OCI-LY1 (cell line): ENCODE data around the gene TTC3.

Source experiments
- EZH2 ChIP-seq: fragments of 200-600 bp; sonication (generic), shearing (Covaris generic); IDR thresholded peaks from 2 replicates; pipeline ENCODE4 v1.8.0; 2017; ENCODE audit warnings: borderline replicate concordance, mixed run types, mild to moderate bottlenecking, antibody characterized with exemption, low read length, moderate library complexity, mixed read lengths
- TF ChIP-seq, protein P1 (sequence below): fragments of 200-600 bp; sonication (generic), shearing (Covaris generic); IDR thresholded peaks from 2 replicates; pipeline ENCODE4 v1.5.1; 2017; ENCODE audit warnings: mild to moderate bottlenecking, antibody characterized with exemption, low read length, moderate library complexity, mixed read lengths

DNA sequence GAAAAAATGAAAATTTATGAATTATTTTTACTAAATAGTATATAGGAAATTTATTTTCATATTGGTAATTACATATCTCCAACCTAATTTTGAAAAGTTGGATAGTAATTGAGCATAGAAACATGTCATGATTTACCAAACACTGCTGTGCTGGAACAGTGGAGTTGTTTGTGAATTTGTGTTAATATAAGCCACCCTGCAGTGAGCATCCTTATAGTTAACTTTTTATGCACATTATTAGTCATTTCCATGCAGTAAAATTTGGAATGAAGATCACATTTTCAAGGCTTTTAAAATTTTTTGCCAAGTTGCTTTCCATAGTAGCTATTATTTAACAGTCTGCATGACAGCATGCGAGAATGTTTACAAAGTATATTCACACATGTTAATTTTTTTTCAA is 115.8 kb downstream of the TTC3 start:
- TF ChIP-seq, protein P1, sequence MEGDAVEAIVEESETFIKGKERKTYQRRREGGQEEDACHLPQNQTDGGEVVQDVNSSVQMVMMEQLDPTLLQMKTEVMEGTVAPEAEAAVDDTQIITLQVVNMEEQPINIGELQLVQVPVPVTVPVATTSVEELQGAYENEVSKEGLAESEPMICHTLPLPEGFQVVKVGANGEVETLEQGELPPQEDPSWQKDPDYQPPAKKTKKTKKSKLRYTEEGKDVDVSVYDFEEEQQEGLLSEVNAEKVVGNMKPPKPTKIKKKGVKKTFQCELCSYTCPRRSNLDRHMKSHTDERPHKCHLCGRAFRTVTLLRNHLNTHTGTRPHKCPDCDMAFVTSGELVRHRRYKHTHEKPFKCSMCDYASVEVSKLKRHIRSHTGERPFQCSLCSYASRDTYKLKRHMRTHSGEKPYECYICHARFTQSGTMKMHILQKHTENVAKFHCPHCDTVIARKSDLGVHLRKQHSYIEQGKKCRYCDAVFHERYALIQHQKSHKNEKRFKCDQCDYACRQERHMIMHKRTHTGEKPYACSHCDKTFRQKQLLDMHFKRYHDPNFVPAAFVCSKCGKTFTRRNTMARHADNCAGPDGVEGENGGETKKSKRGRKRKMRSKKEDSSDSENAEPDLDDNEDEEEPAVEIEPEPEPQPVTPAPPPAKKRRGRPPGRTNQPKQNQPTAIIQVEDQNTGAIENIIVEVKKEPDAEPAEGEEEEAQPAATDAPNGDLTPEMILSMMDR = no peak
- TF ChIP-seq EZH2 = no peak
